ENCODE measurements around the gene GALNT16.

GALNT16 gene

DNA sequence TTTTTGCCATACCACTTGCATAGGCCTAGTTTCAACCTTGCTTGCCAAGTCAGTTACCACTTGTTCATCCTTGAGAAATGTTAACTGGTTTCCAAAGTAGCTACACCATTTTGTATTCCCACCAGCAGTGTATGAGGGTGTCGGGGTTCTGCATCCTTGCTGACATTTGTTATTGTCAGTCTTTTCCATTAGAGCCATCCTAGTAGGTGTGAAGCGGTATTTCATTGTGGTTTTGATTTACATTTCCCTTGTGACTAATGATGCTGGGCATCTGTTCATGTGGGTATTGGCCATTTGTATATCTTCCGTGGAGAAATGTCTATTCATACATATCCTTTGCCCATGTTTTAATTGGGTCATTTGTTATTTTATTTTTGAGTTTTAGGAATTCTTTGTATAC, 27.6 kb upstream of the GALNT16 start:
- TF ChIP-seq, protein P1, sequence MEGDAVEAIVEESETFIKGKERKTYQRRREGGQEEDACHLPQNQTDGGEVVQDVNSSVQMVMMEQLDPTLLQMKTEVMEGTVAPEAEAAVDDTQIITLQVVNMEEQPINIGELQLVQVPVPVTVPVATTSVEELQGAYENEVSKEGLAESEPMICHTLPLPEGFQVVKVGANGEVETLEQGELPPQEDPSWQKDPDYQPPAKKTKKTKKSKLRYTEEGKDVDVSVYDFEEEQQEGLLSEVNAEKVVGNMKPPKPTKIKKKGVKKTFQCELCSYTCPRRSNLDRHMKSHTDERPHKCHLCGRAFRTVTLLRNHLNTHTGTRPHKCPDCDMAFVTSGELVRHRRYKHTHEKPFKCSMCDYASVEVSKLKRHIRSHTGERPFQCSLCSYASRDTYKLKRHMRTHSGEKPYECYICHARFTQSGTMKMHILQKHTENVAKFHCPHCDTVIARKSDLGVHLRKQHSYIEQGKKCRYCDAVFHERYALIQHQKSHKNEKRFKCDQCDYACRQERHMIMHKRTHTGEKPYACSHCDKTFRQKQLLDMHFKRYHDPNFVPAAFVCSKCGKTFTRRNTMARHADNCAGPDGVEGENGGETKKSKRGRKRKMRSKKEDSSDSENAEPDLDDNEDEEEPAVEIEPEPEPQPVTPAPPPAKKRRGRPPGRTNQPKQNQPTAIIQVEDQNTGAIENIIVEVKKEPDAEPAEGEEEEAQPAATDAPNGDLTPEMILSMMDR (conservative IDR thresholded peaks at IDR 0.05; ENCODE audit: control insufficient read depth, insufficient read depth, low read depth, low read length) = no peak
- H3K4me3 ChIP-seq (ENCODE audit: control insufficient read depth, low read depth, low read length) = no peak overlapping the region
- DNase-seq (ENCODE audit: low read depth) = no peak

DNA sequence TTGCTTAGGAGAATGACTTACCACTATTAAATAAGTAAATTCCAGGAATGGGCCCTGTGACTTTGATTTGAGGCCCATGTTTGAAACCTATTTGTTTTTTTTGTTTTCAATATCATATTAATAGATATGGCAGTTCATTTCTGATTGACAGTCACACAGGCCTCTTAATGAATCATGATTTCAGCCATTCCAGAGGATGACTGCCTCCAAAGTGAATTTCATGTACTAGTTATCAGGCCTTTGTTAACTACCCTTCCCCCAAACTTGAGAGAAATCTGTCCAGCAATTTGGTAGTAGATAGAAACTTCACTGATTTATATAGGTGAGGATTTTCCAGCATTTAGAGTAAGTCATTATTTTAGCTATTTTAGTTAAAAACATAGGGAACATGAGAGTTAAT, 25.9 kb upstream of the GALNT16 start:
- TF ChIP-seq, protein P1 (conservative IDR thresholded peaks at IDR 0.05; ENCODE audit: control insufficient read depth, insufficient read depth, low read depth, low read length) = no peak
- H3K4me3 ChIP-seq (ENCODE audit: control insufficient read depth, low read depth, low read length) = no peak overlapping the region
- DNase-seq (ENCODE audit: low read depth) = no peak

DNA sequence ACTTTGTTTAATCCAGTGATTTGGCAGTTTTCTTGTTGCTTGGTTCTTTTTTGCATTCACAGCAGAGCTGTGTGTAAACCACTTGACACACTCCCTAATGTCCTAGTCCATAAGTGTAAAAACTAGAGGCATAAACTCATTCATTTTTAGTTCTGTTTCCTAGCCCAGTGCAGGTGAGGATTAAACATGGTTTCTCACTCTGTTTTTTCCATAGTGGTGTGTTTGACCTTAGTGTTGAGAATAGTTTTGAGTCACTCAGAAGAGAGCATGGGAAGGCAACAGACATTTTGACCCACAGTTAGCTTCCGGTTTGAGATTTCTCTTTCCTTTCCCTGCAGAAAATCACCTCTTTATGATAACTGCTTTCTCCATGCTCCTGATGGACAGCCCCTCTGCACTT, 24.2 kb upstream of the GALNT16 start:
- H3K4me3 ChIP-seq (ENCODE audit: control insufficient read depth, low read depth, low read length) = no peak overlapping the region
- DNase-seq (ENCODE audit: low read depth) = no peak
- TF ChIP-seq, protein P1 (conservative IDR thresholded peaks at IDR 0.05; ENCODE audit: control insufficient read depth, insufficient read depth, low read depth, low read length) = no peak

DNA sequence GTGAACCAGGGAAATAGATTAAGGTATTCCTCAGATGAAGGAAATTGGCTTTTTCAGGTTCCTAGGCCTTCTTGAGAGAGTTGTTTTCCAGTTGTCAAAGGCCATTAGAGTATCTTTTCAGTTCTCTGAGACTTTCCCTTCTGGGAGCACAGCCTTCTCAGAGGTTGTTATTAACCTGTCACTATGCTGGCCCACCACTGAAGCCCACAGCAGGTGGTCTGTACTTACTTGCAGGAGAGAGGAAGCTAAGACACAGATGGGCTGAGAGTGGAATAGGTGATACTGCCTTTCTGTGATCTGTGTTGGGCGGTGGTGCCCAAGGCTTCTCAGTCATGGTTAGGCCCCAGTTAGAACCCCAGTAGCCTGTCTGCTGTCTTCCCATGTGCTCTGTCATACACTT, 22.8 kb upstream of the GALNT16 start:
- TF ChIP-seq, protein P1 (conservative IDR thresholded peaks at IDR 0.05; ENCODE audit: control insufficient read depth, insufficient read depth, low read depth, low read length) = no peak
- no peak for DNase-seq (ENCODE audit: low read depth)
- H3K4me3 ChIP-seq (ENCODE audit: control insufficient read depth, low read depth, low read length) = no peak overlapping the region

DNA sequence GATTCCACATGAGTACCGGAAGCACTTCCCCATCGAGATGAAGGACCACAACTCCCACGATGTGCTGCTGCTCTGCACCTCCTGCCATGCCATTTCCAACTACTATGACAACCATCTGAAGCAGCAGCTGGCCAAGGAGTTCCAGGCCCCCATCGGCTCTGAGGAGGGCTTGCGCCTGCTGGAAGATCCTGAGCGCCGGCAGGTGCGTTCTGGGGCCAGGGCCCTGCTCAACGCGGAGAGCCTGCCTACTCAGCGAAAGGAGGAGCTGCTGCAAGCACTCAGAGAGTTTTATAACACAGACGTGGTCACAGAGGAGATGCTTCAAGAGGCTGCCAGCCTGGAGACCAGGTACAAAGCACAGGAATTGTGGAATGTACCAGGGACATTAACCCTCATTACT, 22.4 kb upstream of the GALNT16 start:
- TF ChIP-seq, protein P1 (conservative IDR thresholded peaks at IDR 0.05; ENCODE audit: control insufficient read depth, insufficient read depth, low read depth, low read length) = no peak
- H3K4me3 ChIP-seq (ENCODE audit: control insufficient read depth, low read depth, low read length) = no peak overlapping the region
- DNase-seq (ENCODE audit: low read depth) = no peak

DNA sequence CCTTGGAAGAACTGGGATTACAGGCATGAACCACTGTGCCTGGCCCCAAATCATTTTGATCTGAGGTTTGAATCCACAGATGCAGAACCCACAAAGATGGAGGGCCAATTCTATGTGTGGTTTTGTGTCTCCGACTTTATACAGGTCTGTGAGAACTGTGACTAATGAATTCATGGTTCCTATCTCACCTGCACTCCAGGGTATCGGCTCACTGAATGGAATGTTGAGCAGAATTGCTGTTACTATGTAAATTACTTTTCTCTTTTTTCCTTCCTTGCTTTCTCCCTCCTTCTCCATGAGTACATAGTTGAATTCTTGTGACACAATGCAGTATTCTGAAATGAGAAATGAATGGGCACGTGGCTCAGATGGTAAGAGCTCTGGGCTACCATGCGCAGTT, 21.1 kb upstream of the GALNT16 start:
- TF ChIP-seq, protein P1 (conservative IDR thresholded peaks at IDR 0.05; ENCODE audit: control insufficient read depth, insufficient read depth, low read depth, low read length) = no peak
- no peak overlapping the region for H3K4me3 ChIP-seq (ENCODE audit: control insufficient read depth, low read depth, low read length)
- no peak for DNase-seq (ENCODE audit: low read depth)

DNA sequence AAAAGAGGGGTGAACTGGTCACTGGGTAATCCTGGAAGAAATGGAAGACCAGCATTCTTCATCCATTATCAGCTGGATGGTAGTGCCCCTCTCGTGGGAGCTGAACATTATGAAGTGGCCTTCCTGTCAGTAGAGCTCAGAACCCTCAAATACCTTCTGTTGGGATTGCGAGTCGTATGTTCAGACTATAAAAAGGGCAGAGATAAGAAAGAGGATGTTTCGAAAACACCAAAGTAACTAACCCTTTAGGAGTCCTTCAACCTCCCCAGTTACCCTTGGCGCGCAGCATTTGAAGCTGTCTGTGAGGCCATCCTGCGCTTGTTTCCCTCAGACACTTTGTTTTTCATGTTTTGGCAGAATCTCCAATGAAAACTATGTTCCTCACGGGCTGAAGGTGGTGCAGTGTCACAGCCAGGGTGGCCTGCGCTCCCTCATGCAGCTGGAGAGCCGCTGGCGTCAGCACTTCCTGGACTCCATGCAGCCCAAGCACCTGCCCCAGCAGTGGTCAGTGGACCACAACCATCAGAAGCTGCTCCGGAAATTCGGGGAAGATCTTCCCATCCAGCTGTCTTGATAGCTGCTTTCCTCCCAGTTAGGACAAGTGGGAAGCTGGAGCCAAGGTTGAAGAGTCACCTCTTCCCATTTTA, 19.3 kb upstream of the GALNT16 start:
- DNase-seq (ENCODE audit: low read depth) = no peak
- no peak overlapping the region for H3K4me3 ChIP-seq (ENCODE audit: control insufficient read depth, low read depth, low read length)
- TF ChIP-seq, protein P1 (conservative IDR thresholded peaks at IDR 0.05; ENCODE audit: control insufficient read depth, insufficient read depth, low read depth, low read length) = no peak
